ENCODE data around the gene CREB5.

GRCh38 chr7:28865601-28866144 lies 453.4 kb downstream of the CREB5 start:
- TF ChIP-seq CTCF (IDR thresholded peaks at IDR 0.05): no peak
- no peak for TF ChIP-seq POLR2A (IDR thresholded peaks at IDR 0.05)
- no peak for TF ChIP-seq EP300 (IDR thresholded peaks at IDR 0.05)

Data from ovary (tissue), 3 donors.